C4-2B (cell line): Measurements from ENCODE around the gene THSD7B.

Experiments
- H3K27ac ChIP-seq: fragments of 450-650 bp; 2 replicates; pipeline ENCODE4 v1.5.1; 2017
- ZFX ChIP-seq: fragments of 450-650 bp; IDR thresholded peaks from 2 replicates; pipeline ENCODE4 v1.6.1; 2017
- TF ChIP-seq, protein P1 (sequence below): fragments of 450-650 bp; conservative IDR thresholded peaks from 2 replicates; pipeline ENCODE4 v1.5.1; 2017; ENCODE audit warnings: mild to moderate bottlenecking

Gene THSD7B

GRCh38 chr2:137454886-137455285 is 689.5 kb downstream of the THSD7B start:
- H3K27ac ChIP-seq = no peak overlapping the region
- TF ChIP-seq ZFX = no peak
- TF ChIP-seq, protein P1, sequence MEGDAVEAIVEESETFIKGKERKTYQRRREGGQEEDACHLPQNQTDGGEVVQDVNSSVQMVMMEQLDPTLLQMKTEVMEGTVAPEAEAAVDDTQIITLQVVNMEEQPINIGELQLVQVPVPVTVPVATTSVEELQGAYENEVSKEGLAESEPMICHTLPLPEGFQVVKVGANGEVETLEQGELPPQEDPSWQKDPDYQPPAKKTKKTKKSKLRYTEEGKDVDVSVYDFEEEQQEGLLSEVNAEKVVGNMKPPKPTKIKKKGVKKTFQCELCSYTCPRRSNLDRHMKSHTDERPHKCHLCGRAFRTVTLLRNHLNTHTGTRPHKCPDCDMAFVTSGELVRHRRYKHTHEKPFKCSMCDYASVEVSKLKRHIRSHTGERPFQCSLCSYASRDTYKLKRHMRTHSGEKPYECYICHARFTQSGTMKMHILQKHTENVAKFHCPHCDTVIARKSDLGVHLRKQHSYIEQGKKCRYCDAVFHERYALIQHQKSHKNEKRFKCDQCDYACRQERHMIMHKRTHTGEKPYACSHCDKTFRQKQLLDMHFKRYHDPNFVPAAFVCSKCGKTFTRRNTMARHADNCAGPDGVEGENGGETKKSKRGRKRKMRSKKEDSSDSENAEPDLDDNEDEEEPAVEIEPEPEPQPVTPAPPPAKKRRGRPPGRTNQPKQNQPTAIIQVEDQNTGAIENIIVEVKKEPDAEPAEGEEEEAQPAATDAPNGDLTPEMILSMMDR = no peak

- TF ChIP-seq, protein P1 = peak; percentile 81
- TF ChIP-seq ZFX = no peak
- no peak overlapping the region for H3K27ac ChIP-seq
Measured at GRCh38 chr2:137467246-137467862, 702.0 kb downstream of the THSD7B start.

- no peak overlapping the region for H3K27ac ChIP-seq
- TF ChIP-seq, protein P1 = no peak
- TF ChIP-seq ZFX = no peak
Measured at GRCh38 chr2:137493261-137493660, 727.9 kb downstream of the THSD7B start.

DNA sequence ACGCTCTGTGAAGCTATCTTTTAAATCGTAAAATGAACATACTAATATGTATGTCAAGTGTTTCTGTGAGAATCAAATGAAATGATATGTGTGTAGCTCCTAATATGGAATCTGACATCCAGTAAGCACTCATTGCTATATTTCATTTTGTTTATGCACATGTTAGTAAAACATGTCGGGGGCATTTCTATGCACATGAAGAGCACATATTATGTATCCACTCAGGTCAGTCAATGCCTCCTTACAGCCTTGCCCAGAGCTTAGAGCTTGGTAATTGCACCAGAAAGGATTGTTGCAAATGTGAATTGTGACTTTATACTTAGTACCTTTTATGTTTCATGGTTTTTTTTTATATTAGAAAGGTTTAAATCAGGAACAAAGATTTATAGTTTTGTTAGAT is 735.3 kb downstream of the THSD7B start:
- no peak overlapping the region for H3K27ac ChIP-seq
- TF ChIP-seq, protein P1 = no peak
- no peak for TF ChIP-seq ZFX

DNA sequence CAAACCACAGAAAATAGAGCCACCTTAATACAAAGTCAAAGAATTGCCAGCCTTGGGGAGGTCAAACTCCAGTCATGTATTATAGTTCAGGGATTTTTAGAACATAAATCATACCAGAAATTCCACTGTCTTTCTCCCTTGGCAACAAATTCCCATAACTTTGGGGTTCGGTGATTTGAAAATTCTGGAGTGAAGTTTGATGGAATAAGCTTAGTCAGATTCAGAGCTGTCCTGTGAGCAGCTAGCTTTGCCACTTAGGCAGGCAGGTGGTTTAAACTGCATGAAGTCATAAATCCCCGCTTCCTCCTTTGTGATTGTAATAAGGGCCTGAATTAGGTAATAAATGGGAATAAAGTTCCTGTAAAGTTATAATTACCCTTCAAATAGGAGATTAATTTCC is 741.9 kb downstream of the THSD7B start:
- TF ChIP-seq ZFX = no peak
- TF ChIP-seq, protein P1 = no peak
- H3K27ac ChIP-seq = no peak overlapping the region

- TF ChIP-seq, protein P1 = 0 out of 2 replicates have a peak, but pooled peaks have one; percentile 3
- no peak for TF ChIP-seq ZFX
- no peak overlapping the region for H3K27ac ChIP-seq
Measured at GRCh38 chr2:137508739-137509384, 743.5 kb downstream of the THSD7B start.

GRCh38 chr2:137511526-137511925 is 746.2 kb downstream of the THSD7B start:
- TF ChIP-seq, protein P1 = no peak; the same call in 1 of the 2 replicates
- no peak for TF ChIP-seq ZFX
- H3K27ac ChIP-seq = no peak overlapping the region
